GM12872 (cell line): ENCODE measurements around the gene MYH3.

Experiments
- CTCF ChIP-seq: IDR thresholded peaks from 3 replicates; pipeline ENCODE4 v1.5.1; 2011; ENCODE audit warnings: low read depth, mild to moderate bottlenecking, low read length, moderate library complexity; ENCODE audit not compliant: insufficient read depth

Gene MYH3

DNA sequence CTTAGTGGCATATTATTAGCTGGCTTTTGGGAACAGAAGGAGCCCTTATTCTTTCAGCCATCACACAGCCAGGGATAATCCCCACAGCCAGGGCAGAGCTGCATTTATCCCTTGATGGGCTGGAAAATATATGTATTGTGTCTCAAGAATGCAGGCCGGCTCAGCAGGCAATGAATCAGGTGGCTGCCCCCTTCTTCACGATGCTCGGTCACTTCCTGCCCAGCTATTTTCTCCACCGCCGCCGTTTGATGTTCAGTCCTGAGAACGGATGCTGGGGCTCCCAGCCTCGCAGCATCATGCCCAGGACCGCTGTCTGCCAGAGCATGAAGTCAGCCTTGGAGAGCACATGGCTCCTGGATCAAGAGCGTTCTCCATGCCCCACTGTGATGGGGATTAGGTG lies 4.3 kb upstream of the MYH3 start:
- no peak for TF ChIP-seq CTCF

GRCh38 chr17:10657879-10658278 lies 770 bp upstream of the MYH3 start:
- no peak for TF ChIP-seq CTCF

- TF ChIP-seq CTCF: no peak
Measured at GRCh38 chr17:10653987-10654386, 3.1 kb downstream of the MYH3 start.

DNA sequence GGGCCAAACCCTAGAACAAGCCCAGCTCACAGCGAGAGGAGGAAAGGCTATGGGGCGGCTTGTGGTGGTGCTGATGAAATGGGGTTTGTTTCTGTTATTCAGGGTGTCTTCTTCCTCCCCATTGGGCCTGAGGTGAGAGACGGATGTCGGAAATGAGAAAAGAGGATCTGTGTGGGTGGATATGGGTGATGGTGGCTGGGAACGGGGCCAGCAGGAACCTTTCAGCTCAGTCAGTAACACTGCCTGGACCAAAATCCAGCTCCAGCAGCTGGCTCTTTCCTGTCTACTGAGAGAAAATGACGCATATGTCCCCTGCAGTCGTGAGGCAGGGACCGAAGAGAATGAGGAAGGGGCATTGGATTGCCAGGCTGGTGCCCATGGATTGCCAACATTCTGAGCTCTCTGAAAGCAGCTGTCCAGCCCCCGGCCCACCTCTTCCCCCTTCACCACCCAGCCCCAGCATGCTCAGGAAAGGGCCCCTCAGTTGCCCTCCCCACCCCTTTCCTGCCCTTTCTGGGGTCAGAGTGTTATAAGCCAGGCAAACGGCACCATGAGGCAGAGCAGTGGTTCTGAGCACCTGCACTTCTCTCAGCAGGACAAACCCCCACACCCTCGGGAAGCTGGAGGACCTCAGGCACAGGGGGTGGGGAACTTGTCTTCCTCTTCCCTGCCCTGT lies 4.0 kb downstream of the MYH3 start:
- no peak for TF ChIP-seq CTCF

DNA sequence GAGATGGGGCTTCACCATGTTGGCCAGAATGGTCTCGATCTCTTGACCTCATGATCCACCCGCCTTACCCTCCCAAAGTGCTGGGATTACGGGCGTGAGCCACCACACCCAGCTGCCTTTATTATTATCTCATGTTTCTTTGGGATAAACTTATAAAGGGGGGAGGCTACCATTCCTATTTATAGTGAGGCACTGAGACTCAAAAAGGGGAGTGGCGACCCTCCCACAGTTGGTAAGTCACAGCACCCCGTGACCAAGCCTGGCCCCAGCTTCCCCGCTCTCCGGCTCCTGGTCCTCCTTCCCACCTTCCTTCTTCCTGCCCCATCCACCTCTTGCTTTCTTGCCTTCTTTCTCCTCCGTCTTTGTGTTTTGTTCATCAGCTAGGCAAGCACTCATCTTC lies 5.2 kb downstream of the MYH3 start:
- no peak for TF ChIP-seq CTCF

- TF ChIP-seq CTCF: no peak
Measured at GRCh38 chr17:10649602-10650001, 7.5 kb downstream of the MYH3 start.

GRCh38 chr17:10648956-10649355 lies 8.2 kb downstream of the MYH3 start:
- no peak for TF ChIP-seq CTCF
